NCI-H2171 (cell line): ENCODE data around the gene ETNK2.
"Not testable (repeated sequence)": the region's sequence is repeated elsewhere in the genome, so short reads cannot be mapped to it uniquely, and the experiment has no call there.

ENCODE experiments used
- DNase-seq: peaks from one replicate; lab custom pipeline; 2025; lab: John Stamatoyannopoulos, UW

Gene ETNK2

GRCh38 chr1:204098683-204099082 lies 53.2 kb downstream of the ETNK2 start:
- no peak for DNase-seq

- no peak for DNase-seq
These were observed 54.9 kb downstream of the ETNK2 start for GRCh38 chr1:204096931-204097330.

DNA sequence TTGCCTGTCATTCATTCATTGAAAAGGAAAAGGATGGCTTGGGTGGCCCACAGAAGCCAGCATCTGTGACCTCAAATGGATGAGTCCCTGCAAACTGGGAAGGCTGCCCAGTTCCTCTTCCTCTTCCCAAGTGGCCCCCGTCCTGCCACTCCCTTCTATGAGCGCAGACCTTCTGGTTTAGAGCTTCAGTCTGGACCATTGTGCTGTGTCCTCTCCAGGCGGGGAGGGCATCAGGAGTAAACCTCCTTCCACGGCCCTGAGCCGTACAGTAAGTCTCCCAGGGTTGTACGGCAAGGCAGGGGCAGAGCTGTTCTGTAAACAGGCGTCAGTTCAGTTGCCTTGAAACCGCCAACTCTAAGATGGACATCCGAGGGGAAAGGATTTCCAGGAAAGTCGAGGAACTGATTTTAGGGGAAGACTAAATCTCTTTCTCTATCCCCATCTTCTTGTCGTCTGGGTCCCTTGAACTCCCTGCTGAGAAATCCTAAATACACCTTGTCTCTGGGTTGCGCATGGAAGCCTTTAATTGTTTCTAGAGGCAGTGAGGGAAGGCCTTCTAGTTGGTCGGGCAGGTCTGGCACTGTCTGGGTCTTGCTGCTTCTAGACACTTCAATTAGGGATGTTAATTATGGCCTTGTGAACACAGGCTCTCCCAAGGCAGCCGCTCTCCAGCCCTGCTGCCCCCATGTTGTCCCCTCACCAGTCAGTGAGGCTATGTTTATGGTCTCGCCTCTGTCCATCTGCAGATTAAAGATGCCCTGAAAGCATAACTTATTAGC lies 56.8 kb downstream of the ETNK2 start:
- DNase-seq, result no peak

- no peak for DNase-seq
These were observed 57.5 kb downstream of the ETNK2 start for GRCh38 chr1:204094313-204094729.

DNA sequence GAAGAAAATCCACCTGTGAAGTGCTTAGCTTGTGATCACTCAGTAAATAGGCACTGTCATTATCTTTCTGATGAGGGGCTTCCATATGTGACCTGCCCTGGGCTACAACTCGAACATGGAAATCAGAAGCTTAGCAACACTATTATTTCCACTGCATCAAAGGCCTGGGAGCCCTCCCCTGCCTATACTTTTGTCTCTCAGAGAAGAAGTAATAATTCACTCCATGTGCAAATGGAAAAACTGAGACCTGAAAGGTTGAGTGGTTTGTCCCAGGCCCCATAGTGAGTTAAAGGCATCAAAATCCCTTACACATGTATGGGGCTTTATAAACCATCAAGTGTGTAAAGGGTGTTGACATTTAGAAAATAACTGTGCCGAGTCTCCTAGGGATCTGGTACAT lies 58.1 kb downstream of the ETNK2 start:
- DNase-seq, result no peak

DNA sequence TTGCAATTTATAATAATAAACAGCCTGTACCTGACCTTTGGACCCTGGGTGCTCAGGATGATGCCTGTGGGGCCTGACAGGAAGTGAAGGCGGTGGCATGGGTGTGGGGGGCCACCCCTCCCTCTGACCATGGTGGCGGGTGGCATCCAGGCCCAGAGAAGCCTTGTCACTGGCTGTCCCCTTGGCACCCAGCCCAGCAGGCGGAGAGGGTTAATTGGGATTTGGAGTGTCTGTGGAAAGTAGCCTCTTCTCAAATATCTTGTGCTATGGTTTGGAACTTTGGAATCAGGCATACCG lies 58.5 kb downstream of the ETNK2 start:
- DNase-seq, result no peak

- DNase-seq, result no peak
These were observed 59.0 kb downstream of the ETNK2 start for GRCh38 chr1:204092632-204093420.

DNA sequence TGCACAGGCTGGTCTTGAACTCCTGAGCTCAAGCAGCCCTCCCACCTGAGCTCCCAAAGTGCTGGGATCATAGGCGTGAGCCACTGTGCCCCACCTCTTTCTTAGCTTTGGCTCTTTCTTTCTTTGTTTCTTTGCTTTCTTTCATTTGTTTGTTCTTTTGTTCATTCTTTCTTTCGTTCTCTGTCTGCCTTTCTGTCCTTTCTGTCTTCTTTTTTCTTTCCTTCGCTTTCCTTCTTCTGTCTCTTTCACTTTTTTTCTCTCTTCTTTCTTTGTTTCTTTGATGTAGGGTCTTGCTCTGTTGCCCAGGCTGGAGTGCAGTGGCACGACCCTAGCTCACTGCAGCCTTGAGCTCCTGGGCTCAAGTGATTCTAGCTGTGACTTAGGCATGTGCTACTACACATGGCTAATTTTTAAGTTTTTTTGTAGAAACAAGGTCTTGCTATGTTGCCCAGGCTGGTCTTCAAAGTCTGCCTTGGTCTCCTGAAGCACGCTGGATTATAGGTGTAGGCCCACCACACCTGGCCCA lies 60.0 kb downstream of the ETNK2 start:
- DNase-seq, result no peak

- no peak for DNase-seq
These were observed 60.8 kb downstream of the ETNK2 start for GRCh38 chr1:204091066-204091465.

GRCh38 chr1:204090132-204090531 lies 61.7 kb downstream of the ETNK2 start:
- DNase-seq, result not testable (repeated sequence)

DNA sequence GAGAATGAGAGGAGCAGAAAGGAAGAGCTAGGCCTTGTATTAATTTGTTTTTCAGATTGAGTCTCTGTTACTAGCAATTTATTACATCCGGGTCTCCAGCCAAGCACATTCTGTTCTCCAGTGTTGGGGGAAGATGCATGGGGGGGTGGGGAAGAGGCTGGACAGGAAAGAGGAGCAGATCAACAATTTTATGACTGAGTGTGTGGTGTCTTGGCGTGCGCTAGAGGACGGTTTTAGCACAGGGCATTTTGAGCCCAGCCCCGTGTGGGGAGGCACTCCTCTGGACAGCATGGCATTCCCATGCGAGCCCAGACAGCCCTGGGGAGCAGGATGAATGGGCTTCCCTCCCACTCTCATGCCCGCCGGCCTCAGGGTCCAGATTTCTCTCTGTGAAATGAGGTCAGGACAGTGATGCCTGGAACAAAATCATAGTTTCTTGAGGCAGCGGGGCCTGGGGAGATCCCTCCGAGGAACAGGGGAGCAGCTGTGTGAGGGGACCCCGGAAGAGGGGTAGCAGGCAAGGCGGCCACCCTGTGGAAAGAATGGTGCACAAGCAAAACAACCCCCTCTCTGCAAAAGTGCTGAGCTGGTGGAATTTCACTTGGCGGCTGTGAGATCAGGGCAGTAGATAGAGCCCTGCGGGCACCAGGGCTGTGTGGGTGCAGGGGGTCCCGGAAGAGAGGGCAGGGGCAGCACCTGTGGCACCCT lies 62.6 kb downstream of the ETNK2 start:
- no peak for DNase-seq

DNA sequence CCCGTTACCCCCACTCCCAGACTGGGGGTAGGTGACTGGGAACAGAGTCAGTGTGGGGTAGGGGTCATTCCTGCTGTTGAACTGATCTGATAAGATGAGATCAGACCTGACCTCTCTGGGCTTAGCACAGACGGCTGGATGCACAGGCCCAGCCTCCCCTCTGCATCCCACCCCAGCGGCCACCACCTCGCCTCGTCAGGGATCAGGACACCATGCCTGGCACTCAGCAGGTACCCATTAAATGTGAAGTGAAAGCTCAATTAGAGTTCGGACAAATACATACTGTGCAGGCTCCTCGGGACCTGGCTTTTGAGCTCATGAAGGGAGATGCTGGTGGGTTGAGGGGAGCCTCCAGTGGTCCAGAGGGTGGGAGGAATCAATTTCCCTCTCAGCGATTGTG lies 63.2 kb downstream of the ETNK2 start:
- DNase-seq, result no peak

DNA sequence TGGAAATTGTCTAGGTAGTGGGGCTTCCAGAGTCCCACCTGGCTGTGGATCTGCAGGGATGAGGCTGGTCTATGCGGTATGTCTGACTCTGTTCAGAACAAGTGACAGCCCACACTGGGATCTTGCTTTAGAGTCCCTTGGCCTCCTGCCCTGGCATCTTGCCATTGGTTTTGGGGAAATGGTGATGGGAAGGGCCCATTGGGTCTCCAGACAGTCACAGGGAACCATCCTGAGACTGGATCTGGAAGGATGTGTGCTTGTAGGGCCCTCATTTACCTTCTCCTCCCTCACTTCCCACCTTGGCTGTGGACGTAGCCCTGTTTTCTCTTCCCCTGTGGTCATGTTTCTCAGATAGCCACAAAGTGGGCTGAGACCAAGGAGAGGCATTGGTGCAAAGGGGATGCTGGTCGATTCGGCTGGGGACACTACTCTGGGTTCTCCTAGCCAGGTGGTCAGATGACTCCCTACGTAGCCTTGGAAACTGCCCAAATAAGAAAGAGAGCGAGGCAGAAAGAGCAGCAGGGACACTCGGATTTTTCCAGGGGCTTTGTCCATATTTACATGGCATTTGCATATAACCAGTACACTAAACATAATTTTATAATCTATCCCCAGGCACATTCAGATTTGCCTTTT lies 63.8 kb downstream of the ETNK2 start:
- no peak for DNase-seq

GRCh38 chr1:204087181-204087892 lies 64.5 kb downstream of the ETNK2 start:
- DNase-seq, result no peak

GRCh38 chr1:204085876-204086275 lies 66.0 kb downstream of the ETNK2 start:
- no peak for DNase-seq

DNA sequence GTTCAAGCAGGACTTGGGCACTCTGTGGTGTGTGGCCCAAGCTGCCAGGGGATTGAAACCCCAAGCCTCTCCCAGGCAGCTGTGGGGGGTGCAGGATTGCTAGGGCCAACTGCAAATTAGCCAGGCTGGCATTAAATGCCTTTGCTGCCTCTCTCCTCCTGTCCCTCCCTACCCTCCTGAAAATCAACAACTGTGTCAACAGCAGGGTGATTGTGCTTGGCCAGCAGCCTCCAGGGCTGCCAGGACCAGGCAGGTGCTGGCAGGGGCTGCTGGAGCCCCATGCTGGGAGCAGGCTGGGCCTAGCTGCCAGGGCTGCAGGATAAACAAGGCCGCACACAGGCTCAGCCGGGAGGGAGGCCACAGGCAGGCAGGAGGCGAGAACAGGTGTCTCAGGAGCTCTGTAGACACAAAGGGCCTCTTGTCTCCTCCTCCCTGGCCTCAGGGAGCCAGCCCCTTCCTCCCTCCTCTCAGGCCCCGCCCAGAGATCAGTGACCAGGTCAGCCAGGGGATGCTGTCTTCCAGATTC lies 67.5 kb downstream of the ETNK2 start:
- peak; percentile 68 for DNase-seq

DNA sequence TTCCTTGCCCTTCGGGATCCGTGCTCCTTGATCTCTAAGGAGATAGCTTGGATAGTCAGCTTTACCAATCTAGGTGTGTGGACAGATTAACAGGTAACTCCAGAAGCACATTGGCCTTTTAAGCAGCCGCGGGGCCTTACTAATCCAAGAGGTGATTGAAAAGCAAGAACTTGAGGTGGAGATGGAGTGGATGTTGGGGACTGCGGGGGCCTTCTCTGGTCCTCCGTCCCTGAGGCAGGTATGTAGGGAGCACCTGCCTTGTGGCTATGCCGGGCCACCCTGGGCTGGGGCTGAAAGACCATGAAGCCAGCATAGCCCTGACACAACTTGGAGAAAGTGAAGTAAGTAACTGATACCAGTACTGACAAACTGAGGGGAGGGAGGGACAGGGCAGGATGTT lies 68.4 kb downstream of the ETNK2 start:
- no peak for DNase-seq

DNA sequence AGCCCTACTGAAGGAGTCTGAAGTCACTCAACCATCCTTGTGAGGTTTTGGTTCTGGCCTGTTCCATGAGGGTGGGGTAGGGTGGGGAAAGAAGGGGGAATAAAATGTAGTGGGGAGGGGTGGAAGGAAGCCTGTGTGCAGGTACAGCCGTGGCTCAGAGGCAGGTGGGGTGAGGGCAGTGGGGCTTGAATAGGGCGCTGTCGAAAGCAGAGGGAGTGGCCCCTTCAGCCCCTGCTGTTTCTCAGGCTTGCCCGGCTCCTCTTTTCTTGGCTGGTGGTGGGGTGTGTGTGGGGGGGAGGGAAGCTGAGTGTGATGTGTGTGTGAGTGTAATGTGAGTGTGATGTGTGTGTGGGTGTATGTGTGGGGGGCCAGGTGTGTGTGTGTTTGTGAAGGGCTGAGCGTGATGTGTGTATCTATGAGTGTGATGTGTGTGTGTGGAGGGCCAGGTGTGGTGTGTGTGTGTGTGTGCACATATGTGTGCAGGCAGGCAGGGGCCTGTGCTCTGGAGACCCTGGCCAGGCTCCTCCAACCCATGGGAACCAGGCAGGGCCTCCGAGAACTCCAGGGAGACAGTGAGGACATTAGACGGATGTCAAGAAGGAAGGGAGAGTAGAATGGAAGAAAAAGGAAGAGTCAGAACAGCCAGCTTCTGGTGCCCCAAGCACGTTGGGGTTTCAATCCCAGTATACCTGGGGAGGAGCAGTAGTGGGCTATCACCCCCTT lies 69.9 kb downstream of the ETNK2 start:
- no peak for DNase-seq

- DNase-seq, result no peak
These were observed 70.6 kb downstream of the ETNK2 start for GRCh38 chr1:204081164-204081790.
